ENCODE data around the gene INPP4B.

INPP4B gene

DNA sequence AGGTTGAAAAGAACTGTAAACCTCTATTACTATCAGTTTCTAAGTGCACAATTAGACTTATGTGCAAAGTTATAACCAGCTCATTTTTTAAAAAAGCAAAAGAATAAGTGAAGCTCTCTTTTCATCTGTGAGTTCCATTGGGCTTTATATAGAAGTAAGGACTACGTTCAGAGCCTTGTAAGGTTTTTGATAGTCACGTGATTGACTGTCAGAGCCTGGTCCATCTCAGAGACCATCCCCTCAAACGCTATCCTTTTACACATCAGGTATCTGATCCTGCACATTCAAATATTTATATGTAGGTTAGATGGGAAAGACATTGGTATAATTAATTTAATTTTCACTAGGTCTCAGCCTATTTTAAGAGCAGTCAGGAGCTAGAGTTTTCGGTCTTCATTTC is 279.3 kb downstream of the INPP4B start:
- no peak for DNase-seq

DNA sequence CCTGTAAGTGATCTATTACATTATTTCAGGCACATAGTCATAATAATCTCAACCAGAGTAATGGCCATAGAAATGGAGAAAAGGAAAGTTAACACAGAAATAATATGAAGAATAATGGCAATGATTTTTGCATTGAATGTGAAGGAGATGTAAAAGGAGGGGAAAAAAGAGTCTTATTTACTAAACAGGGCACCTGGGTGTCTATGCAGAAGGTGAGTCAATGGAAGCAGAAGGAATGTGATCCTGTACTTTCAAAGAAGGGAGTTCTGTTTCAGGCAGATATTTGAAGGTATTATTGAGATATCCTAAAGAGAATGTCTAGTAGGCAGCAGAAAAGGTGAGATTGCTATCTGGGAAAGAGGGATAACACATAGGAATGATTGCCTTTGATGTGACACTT is 279.9 kb downstream of the INPP4B start:
- no peak for DNase-seq

DNA sequence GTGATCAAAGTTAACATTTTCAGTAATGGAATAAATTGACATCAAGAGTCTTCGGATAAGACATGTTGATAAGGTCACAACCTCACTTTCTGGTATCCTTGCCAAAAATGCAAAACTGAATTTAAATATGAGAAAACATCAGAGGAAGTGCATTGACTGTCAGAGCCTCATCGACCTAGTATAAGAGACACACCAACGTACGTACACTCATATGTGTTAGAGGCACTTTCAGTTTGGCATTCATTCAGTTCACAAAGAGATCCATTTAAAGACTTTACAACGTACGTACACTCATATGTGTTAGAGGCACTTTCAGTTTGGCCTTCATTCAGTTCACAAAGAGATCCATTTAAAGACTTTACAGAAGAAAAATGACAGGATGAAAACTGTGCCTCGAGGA is 280.3 kb downstream of the INPP4B start:
- no peak for DNase-seq

- DNase-seq: no peak
Observed at GRCh38 chr4:142563682-142564291, 282.3 kb downstream of the INPP4B start.

GRCh38 chr4:142559986-142560385 is 286.1 kb downstream of the INPP4B start:
- DNase-seq: no peak

DNA sequence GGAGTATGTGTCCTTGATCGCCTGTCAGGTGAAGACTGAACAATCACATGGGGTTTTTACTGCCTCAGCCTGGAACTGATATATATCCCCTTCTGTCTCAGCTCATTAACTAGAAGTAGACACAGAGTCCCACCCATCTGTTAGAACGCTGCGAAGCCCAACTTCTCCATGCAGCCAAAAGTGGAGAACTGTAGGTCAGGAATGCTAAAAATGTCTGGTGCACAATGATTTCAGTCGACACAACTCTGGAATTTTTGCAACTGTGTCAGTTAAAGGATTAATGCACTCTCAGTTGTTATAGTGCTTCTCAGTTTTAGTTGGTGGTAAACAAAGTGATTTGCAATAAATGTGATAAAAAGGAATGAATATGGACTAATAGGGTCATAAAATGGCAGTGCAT is 287.2 kb downstream of the INPP4B start:
- DNase-seq: no peak

GRCh38 chr4:142557239-142557801 is 288.8 kb downstream of the INPP4B start:
- DNase-seq: no peak

- no peak for DNase-seq
Observed at GRCh38 chr4:142556570-142557238, 289.4 kb downstream of the INPP4B start.

DNA sequence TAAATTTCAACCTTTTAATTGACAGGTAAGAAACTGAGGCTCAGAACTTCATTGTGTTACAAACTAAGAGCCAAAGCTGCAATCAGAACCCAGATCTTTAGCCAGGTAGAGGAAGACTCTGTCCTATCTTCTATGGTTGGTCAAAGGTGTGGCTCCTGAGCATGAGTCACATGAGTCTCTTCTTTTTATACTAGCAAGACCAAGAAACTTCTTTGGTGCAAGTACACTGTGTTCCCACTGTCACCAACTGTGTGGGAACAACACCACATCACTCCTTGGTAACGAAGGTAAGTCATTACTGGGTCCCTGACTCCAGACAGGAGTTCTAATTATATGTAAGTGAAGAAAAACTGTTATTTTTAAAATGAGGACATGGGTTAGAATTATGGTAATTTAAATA is 290.1 kb downstream of the INPP4B start:
- no peak for DNase-seq

GRCh38 chr4:142554412-142554811 is 291.7 kb downstream of the INPP4B start:
- no peak for DNase-seq

GRCh38 chr4:142551517-142552305 is 294.4 kb downstream of the INPP4B start:
- DNase-seq: no peak

GRCh38 chr4:142550965-142551364 is 295.1 kb downstream of the INPP4B start:
- no peak for DNase-seq

- DNase-seq: no peak
Observed at GRCh38 chr4:142549726-142550463, 296.2 kb downstream of the INPP4B start.

DNA sequence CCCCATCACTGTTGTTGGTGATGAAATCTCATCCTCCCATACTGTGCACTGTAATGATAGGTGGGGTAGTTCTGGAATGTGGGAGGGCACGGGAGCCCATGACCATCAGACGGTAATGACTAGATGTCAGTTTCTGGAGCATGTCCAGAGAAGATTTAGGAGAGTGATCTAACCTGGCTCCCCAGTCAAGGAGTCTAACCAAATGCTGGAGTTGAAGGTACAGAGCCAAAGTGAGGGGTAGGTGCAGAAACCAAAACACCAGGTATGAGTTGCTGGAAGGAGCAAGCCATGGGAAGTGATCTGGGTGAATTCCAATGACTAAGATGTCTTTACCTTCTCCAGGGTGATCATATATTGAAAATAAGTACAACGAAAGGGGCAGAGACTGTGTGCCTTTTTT is 296.9 kb downstream of the INPP4B start:
- no peak for DNase-seq

DNA sequence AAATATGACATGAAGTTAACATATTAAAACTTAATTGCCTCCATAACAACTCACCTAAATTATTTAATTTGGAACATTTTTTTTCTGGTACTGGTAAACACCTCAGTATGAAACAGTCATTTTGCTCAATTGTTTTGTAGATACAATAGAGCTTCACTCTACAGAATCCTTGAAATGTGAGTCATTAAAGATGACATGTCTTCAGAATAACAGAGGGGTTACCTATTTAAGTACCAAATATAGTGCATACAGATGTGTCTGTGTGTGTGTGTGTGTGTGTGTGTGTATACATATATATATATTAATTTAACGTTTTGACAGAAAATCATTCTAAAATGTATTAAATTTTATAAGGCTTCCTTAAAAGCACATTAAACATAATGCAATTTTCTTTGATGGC is 297.6 kb downstream of the INPP4B start:
- no peak for DNase-seq

DNA sequence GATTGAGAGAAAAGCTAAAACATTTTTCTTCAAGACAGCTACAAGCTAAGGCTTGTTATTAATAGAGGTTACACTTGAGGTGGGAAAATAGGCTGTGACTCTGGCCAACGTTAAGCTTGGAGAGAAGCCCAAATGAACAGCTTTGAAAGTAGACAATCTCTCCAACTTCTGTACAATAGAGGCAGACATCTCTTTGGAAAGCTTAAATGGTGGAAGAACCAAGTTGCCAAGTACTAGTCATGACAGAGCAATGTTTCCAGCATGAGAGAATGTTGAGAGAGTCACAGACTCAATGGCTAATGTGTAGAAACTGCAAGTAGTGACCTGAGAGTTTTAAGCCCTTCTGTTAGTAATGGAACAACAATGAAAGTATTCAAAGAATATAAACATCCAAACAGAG is 298.1 kb downstream of the INPP4B start:
- no peak for DNase-seq

GRCh38 chr4:142544594-142544993 is 301.5 kb downstream of the INPP4B start:
- no peak for DNase-seq

DNA sequence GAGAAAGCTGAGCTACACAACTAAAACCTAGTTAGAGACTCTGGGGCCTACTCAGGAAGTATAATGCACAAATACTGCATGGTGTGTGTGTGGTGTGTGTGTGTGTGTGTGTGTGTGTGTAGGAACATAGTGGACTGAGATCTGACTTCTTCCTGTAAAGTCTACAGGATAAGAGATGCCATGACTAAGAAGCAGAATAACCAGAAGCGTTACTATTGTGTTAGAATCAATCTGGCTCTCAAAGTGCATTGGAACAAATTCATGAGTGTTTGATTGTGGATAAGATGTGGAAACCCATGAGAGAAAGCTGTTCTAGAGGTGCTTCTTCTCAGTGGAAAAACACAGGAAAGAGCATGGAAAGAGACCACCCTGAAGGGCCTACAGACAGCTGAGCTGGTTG is 302.1 kb downstream of the INPP4B start:
- no peak for DNase-seq

DNA sequence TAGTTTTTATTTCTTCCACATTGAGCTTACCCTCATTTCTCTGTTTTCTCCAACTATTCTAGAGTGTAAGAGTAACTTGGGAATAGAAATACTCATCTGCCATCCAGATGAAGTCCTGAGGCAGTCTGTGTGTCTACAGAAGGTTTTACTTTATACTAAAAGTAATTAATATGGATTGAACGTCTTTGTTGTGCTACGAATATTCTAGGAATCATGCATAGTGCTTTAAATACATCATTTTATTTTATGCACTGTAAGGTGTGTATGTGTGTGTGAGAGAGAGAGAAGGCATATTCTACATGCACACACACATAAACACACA is 305.7 kb downstream of the INPP4B start:
- DNase-seq: no peak

GRCh38 chr4:142539796-142540482 is 306.2 kb downstream of the INPP4B start:
- DNase-seq: no peak

GRCh38 chr4:142535009-142535408 is 311.1 kb downstream of the INPP4B start:
- DNase-seq: no peak

- no peak for DNase-seq
Observed at GRCh38 chr4:142532054-142532453, 314.0 kb downstream of the INPP4B start.

- DNase-seq: no peak
Observed at GRCh38 chr4:142530728-142531127, 315.4 kb downstream of the INPP4B start.
